D341Med (cell line): Measurements from ENCODE around the gene EPB41L2.

Experiments
- DNase-seq: peaks from one replicate; pipeline ENCODE4 v3.0.0; 2012; ENCODE audit warnings: low spot score

Gene EPB41L2

DNA sequence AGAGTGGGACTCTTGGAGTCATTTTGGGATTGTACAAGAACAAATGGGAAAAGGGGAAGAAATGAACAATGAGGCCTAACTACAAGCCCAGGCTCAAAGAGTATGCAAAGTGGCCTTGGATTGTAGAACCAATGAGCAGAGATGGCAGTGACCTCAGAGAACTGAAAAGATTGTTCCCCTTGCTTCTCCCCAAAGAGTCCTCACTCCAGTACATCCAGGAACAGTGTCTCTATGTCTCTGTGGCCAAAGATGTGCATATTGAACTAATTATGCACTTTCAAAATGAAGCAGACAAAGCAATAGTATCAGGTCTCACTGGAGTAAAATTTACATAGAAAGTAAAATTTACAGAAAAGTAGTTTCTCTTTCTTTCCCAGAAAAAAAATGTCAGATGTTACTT, 154.9 kb downstream of the EPB41L2 start:
- no peak for DNase-seq

DNA sequence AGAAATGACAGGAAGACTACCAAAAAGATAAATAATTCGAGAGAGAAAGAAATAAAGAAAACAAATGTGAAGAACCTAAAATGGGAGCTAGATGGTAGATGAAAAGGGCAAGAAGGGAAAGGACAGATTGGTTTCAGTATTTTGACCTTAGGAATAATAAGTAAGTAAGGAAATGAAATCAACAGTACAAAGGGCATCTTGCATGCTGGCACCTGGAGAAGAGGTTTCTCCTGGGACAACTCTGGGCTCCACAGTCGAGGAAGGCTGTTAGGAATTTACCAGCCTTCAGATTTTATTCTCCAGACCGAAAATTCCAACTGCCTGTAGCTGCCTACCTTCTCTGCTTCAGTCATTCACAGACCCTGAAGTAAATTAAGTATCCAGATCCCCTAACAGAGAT, 155.4 kb downstream of the EPB41L2 start:
- DNase-seq, result no peak

DNA sequence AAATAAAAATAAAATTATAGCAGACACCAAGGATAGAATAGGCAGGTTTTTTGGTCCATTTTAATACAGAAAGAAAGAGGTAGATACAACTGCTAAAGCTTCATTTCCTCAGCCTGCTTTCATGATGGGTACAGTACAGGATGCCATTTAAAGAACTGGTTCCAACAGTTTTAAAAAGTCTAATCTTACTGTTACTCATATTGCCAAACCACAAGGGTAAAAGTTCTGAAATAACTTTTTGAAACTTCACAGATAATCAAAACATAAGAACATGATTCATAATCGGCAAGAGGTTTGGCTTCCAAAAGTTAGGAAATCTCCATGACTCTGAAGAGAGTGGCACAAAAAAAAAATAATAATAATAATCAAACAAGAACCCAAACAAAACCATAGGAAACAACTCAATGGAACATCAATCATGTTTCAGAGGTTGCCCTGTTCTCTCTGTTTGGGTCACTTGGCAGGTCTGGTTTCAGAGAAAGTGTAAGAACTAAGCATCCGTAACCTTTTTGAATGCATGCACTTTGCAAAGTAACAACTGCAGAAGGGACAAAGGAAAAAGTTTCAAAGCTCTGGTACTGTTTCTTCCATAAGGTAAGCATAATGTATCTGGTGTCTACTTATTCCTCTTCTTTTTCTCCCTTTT, 156.2 kb downstream of the EPB41L2 start:
- no peak for DNase-seq

DNA sequence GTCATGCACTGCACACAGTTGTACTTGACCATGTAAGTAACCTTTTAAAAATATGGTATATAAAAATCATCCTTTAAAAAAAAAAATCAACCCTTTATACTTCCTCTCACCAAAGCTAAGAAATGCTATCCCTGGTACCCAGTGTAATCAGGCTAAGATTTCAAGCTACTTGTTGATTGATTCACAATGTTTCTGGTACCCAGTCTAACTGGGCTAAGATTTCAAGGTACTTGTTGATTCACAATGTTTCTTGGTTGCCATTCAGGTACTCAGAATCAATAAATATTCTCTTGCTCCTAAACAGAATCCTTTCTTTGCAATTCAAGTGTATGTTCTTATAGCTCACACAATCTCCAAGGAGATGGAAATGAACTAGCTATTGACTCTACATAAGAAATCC, 159.4 kb downstream of the EPB41L2 start:
- DNase-seq, result no peak

DNA sequence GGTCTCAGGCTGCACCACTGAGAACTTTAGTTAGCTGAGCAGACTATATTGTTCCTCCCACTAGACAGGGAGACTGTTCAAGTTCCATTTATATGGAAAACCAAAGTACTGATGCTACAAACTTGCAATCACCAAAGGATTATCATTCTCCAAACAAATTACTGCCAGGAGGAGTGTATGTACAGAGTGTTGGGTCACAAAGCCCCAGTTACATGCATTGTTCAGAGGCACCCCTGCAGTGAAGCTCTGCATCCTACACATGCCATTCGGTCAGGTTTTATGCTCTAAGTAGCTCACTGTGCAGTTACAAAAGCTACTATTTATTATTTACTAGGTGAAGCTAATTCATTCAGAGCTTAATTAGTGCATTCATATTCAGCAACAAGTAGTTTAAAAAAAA, 160.0 kb downstream of the EPB41L2 start:
- no peak for DNase-seq

DNA sequence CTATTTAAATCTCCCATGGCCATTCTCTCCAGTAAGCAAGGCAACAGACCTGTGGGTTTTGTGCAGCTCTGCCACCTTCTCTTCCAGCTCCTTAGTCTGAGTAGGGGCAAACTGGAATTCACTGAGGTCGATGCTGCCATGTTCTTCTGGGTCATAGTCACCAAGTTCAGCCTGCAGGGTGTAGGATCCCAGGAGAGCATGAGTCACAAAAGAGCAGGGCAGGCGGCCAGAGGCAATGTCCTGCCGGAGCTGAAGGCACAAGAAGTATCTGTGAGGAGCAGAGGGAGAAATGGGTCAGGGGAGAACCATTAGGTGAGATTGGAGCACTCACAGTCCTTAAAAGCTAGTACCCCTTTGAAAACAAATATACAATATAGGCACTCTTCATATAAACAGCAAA, 162.1 kb downstream of the EPB41L2 start:
- no peak for DNase-seq

DNA sequence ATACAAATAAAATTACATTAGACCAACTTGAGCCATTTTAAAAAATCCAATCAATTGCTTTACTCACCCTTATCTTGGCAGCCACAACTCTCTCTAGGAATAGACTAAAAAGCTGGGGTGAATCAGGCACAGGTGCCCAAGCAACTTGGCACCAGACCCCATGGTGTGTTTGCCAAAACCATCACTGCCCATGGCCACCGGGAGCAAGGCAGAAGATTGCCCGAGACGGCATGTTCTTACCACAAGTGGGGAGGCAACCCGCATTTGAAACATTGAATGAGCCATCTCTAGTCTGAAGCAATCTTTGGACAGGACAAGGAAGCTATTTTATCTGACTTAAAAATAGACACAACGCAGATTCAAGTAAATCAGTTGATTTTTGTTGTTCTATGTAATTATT, 166.8 kb downstream of the EPB41L2 start:
- DNase-seq, result no peak

DNA sequence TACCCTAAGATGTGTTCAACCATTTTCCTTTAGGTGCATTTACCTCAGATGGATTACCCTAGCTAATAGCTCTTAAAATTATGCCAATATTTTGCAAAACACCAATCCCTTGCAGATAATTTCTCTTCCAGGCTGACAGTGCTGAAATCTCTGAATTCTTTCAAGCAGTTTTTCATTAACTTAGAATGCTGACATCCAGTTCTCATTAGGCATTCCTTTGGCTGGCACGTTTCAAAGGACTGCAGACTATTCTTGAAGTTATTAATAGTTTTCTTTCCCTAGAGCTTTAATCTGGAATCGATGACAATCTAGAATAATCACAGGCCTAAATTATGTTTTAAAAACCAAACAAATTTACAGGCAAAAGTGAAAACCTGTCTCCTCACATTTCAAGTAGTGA, 167.5 kb downstream of the EPB41L2 start:
- no peak for DNase-seq

DNA sequence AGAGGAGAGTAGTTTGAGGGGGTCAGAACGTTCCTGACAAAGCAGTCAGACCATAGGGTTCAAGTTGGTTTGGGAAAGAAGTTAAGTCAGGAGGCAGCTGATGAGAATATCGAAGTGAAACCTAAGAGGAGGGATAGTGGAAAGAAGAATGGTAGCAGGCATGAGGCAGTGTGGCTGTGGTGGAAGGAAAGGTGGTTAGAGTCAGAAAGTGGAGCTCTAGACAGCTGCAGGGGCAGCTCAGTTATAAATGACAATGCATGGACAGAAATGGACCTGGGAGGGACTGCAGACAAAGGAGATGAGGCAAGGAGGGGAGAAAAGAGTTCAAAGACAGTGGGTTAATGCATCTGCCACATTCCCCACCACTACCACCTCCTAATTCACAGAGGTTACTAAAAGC, 169.3 kb downstream of the EPB41L2 start:
- no peak for DNase-seq

DNA sequence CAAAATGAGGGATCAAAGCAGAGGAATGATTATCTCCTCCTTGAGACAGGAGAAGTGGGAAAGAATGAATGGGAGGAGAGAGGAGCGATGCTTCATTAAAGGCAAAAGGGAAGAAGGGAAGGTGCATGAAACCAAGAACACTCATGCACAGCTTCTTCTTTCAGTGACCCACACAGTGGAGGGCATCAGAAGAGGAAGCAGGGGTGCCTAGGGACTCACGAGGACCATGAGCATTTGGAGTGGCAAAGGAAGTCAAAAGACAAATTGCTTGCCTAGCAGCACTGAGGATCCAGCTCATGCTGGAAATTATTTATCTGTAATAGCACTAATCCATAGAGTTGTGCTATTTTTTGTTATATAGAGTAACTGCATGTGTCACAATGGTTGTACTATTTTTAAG, 169.8 kb downstream of the EPB41L2 start:
- no peak for DNase-seq

DNA sequence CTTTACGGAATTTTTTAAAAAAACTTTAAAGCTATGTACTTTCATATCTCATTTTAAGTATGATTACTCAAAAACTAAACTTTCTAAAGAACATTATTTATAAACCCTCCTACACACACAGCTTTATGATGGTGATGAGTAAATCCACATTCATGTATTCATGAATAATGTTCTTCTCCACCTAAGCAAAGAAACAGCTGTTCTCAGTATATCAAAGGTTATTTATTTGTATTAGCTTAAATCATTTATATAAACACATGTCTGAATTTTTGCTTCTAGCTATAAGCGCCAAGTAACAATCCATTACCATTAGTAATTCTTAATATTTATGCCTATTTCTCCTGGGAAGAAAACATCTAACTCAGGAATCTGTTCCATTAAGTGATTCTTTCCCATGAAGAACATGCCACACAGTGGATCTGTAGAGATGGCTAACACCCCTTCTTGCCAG, 172.5 kb downstream of the EPB41L2 start:
- no peak for DNase-seq

DNA sequence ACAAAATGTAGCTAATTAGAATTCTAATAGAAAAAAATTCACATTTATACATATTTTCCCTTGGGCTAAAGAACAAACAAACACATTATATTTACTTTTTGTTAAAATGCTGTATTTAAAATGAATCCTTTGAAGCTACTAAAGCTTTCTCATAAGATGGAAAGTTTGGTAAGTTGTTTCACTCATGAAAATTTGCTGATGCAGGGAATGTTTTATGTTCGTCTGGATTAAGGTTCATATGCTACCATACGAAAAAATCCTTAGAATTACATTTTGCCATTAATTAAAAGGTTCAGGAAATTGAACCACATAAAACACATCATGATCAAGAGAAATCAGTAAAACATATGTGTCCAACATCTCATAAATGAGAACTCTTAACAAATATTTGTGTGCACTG, 173.6 kb downstream of the EPB41L2 start:
- no peak for DNase-seq

DNA sequence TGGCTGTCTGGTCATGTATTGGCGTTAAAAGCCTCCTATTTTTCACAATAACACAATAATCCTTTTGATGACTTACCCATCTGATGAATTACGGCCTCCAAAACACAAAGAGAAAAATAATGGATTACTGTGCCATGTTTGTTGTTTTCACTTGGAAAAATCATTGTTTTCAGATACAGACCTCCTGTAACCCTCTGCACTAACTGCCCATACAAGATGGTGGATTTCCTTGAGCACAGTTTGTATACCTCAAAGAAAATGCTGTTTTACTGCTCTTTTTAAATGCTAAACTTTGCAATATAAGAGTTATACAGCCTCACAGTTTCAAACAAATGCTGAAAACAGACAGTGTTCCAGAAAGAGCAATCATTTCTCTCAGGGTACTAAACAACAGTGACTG, 174.8 kb downstream of the EPB41L2 start:
- no peak for DNase-seq

DNA sequence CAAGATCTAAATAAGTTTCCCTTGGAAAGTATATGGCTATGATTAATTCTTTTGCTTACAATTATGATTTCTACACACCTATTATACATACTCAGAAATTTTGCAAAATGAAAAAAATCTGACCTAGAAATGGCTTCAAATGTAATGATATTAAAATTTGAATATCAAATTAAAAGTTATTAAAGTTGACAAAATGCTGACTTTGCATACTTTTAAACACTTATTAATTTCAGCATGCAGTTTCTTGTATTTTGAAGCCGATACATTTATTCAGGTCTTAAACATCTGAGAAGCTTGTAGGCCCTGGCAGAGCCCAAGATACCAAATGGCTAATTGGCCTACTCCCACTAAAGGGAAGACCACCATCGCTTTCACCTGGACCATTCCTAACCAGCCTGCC, 176.1 kb downstream of the EPB41L2 start:
- no peak for DNase-seq

DNA sequence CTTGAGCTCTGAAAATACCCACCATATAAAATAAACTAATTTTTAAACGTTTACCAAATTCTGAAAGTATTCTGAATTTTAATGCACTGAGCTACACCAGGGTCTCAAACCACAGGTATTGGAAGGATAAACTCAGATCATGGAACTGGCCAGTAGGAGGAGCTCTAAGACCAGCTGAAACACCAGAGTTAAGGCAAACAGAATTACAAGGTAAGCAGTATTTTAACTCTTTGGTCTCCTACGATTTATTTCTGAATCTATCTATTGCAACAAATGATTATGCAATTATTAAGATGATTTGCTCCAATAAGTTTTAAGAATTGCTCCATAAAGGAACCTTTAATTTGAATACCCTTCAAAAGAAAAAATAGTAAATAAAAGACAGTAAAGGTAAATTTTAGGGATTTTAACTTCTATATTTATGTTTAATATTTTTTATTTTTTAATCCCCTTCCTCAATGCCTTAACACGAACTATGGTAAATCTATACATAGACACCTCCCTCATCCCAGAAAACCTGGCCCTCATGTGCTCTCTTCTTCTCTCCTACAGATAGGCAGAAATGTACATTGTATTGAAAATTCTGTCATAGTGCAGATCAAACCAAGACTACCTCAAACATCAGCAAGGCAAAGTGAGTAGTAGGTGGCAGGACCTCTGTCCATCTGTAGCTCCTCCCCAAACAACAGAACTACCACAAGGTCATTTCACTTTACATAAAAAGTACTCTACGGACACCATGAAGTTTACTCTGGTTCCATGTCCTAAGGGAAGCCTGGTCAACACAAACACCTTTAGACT, 177.5 kb downstream of the EPB41L2 start:
- peak; percentile 65 for DNase-seq

DNA sequence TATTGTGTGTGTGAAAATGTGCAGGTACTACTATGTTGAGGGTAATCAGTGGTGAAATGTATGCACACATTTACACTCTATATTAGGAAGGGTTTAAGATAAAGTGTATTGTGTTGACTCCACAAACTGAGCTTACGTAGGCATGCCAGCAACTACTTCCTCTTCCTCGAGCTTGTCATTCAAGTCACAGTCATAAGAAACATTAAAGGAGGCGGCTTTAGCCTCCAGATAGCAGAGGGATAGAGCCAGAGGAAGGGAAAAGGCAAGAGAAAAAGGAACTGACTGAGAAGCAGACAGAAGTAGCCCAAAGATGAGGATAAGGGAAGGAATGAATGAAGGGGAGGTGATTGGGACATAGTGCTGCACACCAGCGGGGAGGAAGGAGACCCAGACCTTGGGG, 180.7 kb downstream of the EPB41L2 start:
- no peak for DNase-seq

DNA sequence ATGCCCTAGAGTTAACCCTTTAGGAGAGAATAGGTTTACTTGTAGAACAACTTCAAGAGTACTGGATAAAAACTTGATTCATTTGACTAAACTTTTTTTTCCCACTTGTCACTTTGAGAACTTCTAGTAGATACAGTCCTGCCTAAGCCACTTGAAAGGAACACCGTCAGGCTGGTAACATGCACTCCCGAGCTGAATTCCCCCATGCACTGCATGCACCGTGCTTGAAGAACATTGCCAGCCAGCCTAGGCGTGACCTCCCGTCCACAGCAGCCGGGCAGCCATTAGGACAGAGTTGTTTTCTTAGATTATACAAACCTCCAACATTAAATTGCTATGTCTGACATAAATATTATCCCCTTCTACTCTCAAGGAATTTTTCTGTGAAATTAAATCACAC, 183.2 kb downstream of the EPB41L2 start:
- DNase-seq, result no peak

DNA sequence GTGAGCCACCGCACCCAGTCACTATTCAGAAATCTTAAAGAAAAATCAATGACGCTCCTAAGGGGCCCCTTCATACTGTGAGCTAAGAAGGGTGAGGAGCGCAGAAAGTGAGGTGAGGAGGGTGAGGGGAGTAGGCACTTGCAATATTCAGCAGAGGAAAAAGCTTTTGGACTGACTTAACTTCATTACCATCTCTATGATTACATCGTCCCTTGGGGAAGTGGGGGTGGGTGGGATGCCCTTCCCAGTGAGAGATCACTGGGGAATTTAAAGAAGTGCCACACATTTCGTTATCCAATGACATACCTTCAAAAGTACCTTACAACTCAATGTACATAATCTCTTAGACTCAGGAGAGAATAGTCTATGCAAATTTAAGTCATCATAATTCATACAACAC, 189.3 kb downstream of the EPB41L2 start:
- no peak for DNase-seq

DNA sequence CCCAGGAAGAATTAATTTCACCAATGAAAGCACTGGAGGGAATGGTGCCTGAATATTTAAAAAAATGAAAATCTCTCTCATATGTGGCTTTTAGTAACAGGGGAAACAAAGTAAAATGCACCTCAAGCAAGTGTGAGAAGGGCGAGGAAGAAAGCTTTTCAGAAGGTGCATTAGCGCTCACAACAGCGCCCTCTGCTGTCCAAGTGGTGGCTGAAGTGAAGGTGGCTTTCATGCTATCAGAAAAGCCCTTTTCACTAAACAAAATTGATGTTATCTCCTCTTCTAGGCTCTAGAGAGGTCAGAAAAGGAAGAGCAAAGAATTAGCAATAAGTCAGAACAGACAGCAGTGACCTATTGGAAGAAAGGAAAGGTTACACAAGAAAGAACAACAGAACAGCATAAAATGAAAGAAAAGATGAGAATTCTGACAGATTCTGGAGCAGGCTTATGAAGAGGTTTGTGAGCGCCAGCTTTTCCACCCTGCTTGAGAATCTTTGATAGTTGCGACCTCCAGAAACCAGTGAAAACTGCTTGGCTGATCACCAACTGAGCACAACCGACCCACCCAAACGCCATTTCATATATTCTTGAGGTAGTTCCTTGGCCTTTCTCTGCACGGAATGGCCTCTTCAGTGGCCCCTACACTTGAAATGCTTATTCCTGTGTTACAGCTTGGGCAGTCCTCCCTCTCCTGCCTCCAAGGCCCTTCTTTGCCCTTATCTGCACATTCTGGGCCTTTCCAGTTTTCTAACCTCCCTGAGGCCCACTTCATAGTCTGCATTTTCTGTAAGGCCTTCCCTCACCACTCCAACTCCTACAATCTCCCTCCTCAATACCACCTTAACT, 190.6 kb downstream of the EPB41L2 start:
- DNase-seq, result peak; percentile 70

DNA sequence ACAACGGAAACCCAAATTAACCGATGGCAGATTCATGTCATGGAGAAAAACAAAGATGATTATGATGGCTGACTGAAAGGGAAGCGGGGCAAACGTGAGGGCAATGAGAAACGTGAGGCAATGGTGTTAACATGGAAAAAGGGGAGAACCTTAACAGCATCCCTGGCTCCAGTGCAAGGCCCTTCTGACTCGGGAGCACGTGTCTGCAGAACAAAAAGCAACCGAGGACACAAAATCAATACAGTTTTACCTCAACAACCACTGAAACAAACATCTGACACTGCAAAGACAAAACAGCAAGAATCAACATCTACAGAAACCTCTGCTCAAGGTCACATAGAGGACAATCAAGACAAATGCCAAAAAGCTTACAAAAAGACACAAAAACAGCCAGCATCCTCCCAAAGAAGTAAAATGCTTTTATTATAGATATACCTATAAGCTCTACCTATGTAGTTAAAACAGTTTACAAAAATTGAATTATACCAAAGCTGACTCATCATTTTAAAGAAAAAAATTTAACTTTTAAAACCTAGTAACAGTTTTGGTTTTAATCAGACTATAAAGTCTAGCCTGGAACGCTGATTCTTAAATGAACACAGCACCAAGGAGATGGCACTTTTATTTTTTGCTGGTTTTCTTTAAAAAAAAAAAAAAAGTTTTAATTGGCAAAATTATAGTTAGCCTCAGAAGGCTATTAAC, 192.7 kb downstream of the EPB41L2 start:
- DNase-seq, result no peak

DNA sequence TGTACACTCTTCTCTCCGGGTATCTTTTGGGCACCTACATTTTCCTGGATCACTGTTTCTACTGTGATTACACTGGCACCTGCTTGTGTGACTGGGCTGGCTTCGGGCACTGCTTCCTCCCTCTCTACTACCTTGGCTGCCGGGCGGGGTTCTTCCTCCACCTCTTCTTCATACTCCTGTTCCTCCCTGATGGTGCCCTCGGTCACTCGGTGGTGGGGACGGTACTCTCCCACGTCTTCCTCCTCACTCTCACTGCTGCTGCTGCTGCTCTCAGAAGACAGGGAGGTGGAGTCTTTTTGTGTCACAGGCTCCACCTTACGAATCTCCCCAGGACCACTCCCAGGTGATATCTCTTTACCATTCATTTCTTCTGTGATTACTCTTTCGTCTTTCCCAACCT, 193.4 kb downstream of the EPB41L2 start:
- DNase-seq, result no peak

DNA sequence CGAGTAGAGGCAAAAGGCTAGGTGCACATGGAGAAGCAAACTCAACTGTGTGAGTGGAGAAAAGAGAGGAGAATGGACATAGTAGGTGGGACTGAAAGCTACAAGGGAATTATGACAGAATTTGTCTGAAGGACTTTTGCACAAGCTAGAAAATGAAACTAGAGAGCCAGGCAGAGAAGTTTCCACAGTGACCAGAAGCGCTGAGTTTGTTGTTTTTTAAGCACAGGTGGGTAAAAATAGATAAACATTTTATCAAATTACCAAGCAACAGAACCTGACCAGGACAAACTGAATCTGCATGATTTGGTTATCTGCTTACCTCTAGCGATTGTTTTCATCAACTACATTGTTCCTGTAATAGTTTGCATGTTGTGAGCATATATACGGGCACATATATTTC, 197.3 kb downstream of the EPB41L2 start:
- no peak for DNase-seq
